ENCODE measurements around the gene HERC3.

HERC3 gene

DNA sequence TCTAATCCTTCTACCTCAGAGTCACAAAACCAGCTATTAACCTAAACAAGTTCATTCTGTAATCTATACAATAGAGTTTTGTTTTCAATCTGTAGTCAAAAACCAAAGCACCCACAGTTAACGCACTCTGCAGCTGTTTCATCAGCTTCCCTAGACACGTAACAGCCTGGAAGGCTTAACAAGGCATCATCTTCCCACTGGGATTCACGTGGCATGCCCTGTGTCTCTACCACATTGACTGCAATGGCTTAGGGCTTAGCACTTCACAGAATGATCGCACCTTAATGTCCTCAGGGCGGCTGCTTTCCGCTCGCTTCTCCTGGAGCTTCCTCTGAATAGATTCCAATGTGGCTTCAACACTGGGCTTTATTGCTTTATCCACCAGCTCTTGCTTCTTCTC, 155.1 kb downstream of the HERC3 start:
- ATAC-seq, result no peak

DNA sequence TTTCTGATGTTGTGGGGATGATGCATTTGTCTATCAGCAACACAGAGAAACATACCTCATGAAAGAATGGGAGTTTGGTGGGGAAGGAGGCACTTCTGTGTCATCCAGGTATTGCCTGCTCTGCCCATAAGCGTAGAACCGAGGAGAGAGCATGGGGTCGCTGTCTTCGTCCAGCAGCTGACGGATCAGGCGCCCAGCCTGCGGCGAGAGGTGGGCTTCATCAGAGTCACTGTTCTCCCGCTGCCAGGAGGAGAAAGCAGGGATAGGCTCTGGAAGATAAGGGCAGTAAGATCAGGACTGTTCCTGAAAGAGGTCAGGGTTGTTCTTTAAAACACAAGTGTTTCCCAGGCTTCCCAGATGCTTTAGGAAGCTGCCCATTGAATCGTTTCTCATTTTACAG, 158.1 kb downstream of the HERC3 start:
- no peak for ATAC-seq

DNA sequence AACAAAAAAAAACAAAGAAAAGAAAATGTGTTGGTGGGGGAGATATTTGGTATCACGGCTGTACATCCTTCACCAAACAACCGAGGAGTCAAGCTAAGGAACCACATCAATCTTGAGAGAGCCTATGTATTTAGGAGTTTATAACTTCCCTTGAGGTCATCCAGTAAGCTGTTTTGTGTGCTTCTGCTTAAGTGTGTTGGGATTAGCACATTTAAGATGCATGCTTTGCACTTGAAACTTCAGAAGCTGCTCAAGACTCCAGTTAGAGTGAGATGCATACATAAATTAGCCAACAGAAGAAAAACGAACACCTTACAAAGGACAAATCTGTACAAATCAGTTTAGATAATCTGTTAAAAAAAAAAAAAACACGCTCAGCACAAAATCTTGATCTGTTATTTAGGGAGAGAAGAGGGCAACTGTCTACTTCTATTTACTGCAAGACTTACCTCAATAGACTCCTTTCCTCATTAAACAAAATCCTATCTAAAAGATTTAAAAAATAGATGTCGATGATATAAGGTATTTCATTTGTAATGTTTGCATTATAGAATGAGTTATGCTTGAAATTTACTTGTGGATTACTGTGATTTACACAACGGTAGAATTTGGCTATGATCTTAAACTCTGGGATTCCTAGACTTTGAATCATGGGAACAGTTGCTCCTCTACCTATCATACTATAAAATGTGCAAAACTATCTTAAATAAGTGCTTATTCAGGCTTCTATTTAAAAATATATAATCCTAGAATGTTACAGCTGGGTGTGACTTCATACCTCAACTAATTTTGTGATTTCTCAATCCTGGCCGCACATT, 159.2 kb downstream of the HERC3 start:
- no peak for ATAC-seq

DNA sequence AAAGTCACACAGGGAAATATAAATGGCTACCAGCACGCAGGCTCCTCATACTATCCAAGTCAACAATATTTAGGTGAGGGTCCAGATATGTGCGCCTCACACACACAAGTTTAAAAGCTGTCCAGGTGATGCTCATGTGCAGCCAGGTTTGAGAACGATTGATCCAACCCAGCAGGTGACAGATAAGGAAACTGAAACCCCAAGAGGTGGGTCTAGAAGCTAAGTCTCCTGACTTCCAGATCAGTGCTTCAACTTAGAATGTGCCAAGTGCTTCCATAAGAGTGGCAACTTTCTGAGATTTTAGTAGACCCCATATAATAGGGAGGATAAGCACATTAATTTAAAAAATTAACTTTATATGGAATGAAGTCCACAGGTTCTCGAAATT, 159.8 kb downstream of the HERC3 start:
- ATAC-seq, result no peak

DNA sequence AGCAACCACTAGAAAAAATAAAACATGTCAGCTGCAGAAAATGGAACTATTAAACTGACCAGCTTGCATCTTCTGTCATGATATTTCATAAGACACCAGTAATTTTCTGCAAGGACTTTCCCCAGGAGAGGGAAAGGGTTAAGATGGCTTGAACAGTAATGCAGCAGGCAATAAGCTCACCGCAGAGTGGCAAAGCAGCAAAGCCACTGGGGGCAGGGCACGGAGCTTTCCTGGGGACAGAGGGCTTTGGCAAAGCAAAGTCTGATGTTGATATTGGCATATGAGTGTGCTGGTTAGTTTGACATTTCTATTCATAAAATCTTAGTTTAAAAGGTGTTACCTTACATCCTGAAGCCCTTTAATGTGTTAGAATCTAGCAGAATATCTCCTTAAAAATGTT, 160.5 kb downstream of the HERC3 start:
- no peak for ATAC-seq

DNA sequence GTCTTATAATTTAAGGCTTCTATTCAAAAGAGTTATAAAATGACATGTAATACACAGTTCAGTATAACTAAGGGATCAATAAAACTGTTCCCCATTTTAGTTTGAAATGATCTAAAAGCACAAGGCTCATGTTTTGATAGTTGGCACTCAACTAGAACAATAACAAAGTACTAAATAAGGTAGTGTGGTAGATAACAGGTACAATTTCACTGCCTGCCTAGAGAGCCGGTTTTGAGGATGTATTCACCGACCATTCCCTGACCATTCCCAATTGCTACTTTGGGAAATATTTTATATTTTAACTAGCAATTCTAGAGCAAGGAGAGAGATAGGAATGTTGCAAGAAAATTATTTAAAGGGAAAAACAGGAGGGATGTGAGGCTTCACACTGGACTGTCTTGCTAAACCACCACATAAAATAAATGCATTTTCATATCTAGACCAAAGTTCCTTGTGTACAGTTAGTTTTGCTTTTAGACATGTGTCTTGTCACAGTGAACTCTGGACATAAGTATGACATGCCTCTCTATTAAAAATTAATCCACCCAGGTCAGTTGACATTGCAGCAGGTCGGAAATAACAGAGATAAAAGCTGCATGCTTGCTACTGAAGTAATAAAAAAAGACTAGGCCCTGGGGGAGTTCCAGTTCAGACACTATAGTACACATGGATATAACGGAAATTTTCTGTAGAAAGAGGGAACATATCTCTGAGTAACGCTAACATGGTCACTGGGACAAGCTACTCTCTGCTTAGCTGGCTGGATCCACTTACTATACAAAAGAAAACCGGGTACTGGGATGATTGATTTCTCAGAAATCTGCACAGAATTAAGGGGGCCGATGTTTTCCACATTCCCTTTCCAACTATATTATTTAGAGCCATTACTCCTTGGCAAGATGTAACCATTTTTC, 161.6 kb downstream of the HERC3 start:
- no peak for ATAC-seq

DNA sequence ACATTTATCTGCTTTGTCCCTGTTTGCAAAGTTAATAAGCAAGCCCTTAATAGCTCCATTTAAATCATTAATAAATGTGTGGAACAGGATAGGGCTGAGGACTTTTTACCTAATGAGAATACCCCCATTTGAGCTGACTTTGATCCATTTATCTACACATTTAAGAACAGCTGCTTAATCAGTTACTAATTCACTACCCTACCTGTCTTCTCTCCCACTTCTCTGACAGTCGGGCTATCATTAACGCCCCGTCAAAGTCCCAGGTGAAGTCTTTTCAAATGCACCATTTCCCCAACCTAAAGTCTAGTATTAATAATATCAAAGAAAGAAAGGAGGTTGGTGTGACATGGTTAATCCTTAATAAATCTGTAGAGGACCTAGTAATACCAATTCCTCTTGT, 162.5 kb downstream of the HERC3 start:
- ATAC-seq, result no peak

DNA sequence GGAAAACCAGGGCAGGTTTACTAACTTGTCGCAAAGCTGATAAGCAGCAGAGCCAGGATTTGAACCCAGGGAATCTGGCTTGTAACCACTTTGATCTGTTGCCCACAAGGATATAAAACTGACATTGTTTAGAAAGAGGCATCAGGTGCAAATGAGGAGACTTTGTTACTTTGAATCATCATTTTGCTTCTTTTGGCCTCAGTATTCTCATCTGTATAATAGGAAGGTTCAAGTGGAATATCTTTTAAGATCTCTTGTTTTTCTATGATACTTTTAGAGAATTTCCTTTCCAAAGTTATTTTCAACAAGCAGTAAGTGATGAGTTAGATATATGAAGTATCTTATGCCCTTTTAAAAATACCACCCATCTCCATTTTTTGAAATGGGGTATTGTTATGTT, 163.2 kb downstream of the HERC3 start:
- ATAC-seq, result no peak

DNA sequence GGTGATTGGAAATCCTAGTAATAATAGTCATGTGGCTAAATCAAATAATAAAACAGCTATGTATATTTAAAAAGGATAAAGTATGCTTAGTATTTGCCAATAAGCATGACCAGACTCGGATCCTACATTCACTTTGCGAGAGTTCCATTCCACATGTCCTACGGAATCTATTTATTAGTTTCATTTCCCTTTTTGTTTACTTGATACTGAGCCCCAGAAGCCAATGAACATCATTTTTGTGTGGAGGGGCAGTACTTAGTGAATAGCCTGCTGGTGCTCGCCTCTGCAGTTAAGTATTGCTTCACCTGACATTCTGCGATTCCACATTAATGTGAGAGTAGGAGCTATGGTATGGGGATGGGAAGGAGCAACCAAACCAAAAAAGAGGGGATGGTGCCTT, 163.9 kb downstream of the HERC3 start:
- ATAC-seq, result no peak

DNA sequence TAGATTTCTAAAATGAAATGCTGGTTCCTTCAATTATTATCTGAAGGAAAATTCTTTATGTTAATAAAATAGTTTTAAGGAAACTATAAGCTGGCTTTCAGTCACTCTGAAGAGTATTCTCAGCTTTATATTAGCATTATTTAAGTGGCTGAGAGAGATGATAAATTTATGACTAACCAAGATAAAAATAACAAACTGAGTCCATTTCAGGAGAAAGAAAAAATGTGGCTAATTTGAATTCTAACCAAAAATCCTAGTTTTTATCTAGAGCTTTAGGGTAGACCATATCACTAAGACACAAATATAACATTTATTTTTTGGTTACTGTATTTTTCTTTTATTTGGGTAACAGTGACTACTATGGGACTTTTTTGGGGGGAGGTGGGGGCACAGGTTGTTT, 164.8 kb downstream of the HERC3 start:
- ATAC-seq, result no peak

DNA sequence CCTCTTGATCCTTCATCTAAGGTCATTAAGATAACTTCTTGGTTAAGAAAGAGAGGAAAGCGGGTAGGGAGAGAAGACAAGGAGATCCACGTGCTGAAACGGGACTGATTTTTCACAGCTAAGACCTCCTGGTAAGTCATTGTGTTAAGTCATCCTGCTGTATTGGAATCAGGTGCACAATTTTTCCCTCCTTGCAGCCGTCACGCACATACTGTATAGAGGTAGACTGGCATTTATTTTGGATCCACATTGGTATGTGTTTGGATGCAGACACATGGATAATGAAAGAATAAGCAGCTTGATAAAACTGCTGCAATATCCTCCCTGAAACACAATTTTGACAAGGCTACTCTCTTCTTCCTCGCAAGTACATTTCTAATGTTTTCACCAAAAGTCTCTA, 165.5 kb downstream of the HERC3 start:
- ATAC-seq, result no peak
